Left ventricle myocardium inferior (tissue), 1 donor: ENCODE results near the gene NFIA. TPM values are rescaled to one million over a fixed set of nuclear protein-coding genes. Genes with fewer than 3 reads are reported as not detected.
"Not testable (repeated sequence)": the region's sequence is repeated elsewhere in the genome, so short reads cannot be mapped to it uniquely, and the experiment has no call there.

Experiments
- DNase-seq: peaks from one replicate; pipeline ENCODE4 v3.0.0-alpha.2; 2020
- H3K27ac ChIP-seq: fragments of 200-600 bp; replicated peaks from 2 replicates; pipeline ENCODE4 v1.8.0; 2021
- H3K27me3 ChIP-seq: fragments of 200-600 bp; 2 replicates; pipeline ENCODE4 v1.8.0; 2021; ENCODE audit warnings: low read depth
- H3K36me3 ChIP-seq: fragments of 200-600 bp; 2 replicates; pipeline ENCODE4 v1.8.0; 2021
- H3K4me1 ChIP-seq: fragments of 200-600 bp; 2 replicates; pipeline ENCODE4 v1.8.0; 2021
- H3K4me3 ChIP-seq: fragments of 200-600 bp; 2 replicates; pipeline ENCODE4 v1.8.0; 2021; ENCODE audit warnings: mild to moderate bottlenecking, moderate library complexity
- H3K9me3 ChIP-seq: fragments of 200-600 bp; replicated peaks from 2 replicates; pipeline ENCODE4 v1.8.0; 2021
- intact Hi-C: fragments of 100-400 bp; cut with micrococcal nuclease; formaldehyde crosslinking; loops from one replicate; pipeline ENCODE4 v1.11.0; 2022
- total RNA-seq: library from RNA; stranded (reverse); fragmentation: NEBNext Ultra II Directional; extraction: Animal tissue kit (Norgen Biotek cat#: 25700); gene quantifications from one replicate; pipeline ENCODE4 v1.2.1, GENCODE V29; 2021
- TF ChIP-seq, protein P1 (sequence below): fragments of 200-600 bp; IDR thresholded peaks from 2 replicates; pipeline ENCODE4 v1.8.0; 2021; ENCODE audit warnings: antibody characterized with exemption, mild to moderate bottlenecking, borderline replicate concordance
- donor health status: DM: no; HTN: yes; CAD: no; lungs with severe emphysema.

The NFIA gene
- total RNA-seq, 1 donor from 2014 or later: 90.2 TPM

GRCh38 chr1:61067446-61068019, 14.8 kb upstream of the NFIA start:
- Histone ChIP-seq H3K4me1 (no peaks in the 10 kb centered on the region), H3K4me3 (no peak overlapping the region), H3K27me3 (no peaks in the 10 kb centered on the region), H3K36me3 (no peaks in the 10 kb centered on the region), H3K9me3 (no peaks in the 10 kb centered on the region), H3K27ac (no peak overlapping the region)
- intact Hi-C loops: no loop called here
- no peak for DNase-seq
- TF ChIP-seq, protein P1, sequence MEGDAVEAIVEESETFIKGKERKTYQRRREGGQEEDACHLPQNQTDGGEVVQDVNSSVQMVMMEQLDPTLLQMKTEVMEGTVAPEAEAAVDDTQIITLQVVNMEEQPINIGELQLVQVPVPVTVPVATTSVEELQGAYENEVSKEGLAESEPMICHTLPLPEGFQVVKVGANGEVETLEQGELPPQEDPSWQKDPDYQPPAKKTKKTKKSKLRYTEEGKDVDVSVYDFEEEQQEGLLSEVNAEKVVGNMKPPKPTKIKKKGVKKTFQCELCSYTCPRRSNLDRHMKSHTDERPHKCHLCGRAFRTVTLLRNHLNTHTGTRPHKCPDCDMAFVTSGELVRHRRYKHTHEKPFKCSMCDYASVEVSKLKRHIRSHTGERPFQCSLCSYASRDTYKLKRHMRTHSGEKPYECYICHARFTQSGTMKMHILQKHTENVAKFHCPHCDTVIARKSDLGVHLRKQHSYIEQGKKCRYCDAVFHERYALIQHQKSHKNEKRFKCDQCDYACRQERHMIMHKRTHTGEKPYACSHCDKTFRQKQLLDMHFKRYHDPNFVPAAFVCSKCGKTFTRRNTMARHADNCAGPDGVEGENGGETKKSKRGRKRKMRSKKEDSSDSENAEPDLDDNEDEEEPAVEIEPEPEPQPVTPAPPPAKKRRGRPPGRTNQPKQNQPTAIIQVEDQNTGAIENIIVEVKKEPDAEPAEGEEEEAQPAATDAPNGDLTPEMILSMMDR: no peak

DNA sequence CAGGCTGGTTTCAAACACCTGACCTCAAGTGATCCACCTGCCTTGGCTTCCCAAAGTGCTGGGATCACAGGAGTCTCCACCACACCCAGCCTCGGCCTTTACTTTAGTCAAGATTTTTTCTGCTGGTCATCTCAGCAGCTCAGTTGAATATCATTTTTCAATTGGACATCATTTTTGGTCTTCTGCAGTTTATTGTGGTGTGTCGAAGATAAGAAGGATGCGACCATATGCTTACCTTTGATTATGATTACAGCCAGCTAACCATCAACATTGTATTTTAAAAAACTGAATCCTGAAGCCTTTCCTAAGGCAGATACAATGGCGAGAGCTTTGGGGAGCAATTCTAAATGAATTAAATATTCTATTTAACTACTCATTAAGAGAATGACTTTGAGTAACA, 12.3 kb upstream of the NFIA start:
- TF ChIP-seq, protein P1: no peak
- no peak for DNase-seq
- no peaks in the 10 kb centered on the region for H3K9me3 ChIP-seq
- intact Hi-C loops: no loop called here
- H3K36me3 ChIP-seq: no peaks in the 10 kb centered on the region
- H3K27ac ChIP-seq: no peak overlapping the region
- no peaks in the 10 kb centered on the region for H3K27me3 ChIP-seq
- no peaks in the 10 kb centered on the region for H3K4me1 ChIP-seq
- no peak overlapping the region for H3K4me3 ChIP-seq

- no peak for DNase-seq
- H3K9me3 ChIP-seq: no peaks in the 10 kb centered on the region
- TF ChIP-seq, protein P1: no peak
- no peaks in the 10 kb centered on the region for H3K27me3 ChIP-seq
- no peak overlapping the region for H3K4me3 ChIP-seq
- intact Hi-C loops: no loop called here
- H3K4me1 ChIP-seq: peaks cover 5% of the 10 kb centered on the region
- no peak overlapping the region for H3K27ac ChIP-seq
- no peaks in the 10 kb centered on the region for H3K36me3 ChIP-seq
These were observed 10.9 kb upstream of the NFIA start for GRCh38 chr1:61071205-61072130.

DNA sequence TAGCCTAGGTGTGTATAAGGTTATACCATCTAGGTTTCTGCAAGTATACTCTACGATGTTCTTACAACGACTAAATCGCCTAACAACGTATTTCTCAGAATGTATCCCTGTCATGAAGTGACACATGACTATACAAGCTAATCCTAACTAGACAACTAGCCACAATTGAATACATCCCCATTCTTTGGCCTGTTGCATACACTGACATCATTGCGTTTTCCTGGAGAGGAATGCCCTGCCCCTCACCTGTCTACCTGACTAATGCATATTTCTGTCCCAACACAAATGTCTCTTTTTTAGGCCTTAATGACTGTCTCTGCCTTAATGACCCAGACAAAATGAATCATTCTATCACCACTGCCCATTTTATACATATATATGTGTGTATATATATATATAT, 8.5 kb upstream of the NFIA start:
- H3K36me3 ChIP-seq: no peaks in the 10 kb centered on the region
- intact Hi-C loops: no loop called here
- H3K9me3 ChIP-seq: no peaks in the 10 kb centered on the region
- H3K27me3 ChIP-seq: no peaks in the 10 kb centered on the region
- H3K4me1 ChIP-seq: peaks cover 23% of the 10 kb centered on the region
- no peak for DNase-seq
- TF ChIP-seq, protein P1: no peak
- H3K27ac ChIP-seq: no peak overlapping the region
- no peak overlapping the region for H3K4me3 ChIP-seq

- H3K36me3 ChIP-seq, H3K9me3 ChIP-seq, DNase-seq, H3K4me3 ChIP-seq, intact Hi-C loops, H3K27me3 ChIP-seq: not testable (repeated sequence)
- peak overlapping the region; percentile 98 for H3K27ac ChIP-seq
- peaks cover 41% of the 10 kb centered on the region for H3K4me1 ChIP-seq
These were observed 6.5 kb upstream of the NFIA start for GRCh38 chr1:61075833-61076232.
